Testis (tissue), 3 donors: Measurements from ENCODE around the gene CACNA1C. TPM values are rescaled to one million over a fixed set of nuclear protein-coding genes. Genes with fewer than 3 reads are reported as not detected.

Experiments used
- DNase-seq: peaks from one replicate; pipeline ENCODE4 v3.0.0-alpha.2; 2019
- H3K27ac ChIP-seq, 2 donors: fragments of 200-600 bp; sonication (generic); one replicate each; pipeline ENCODE4 v1.5.1; 2019
- H3K27me3 ChIP-seq: fragments of 200-600 bp; sonication (generic); one replicate; pipeline ENCODE4 v1.5.1; 2019
- H3K36me3 ChIP-seq: fragments of 200-600 bp; sonication (generic); one replicate; pipeline ENCODE4 v1.5.1; 2017; ENCODE audit warnings: low read depth; ENCODE audit errors: missing control alignments
- H3K4me1 ChIP-seq: fragments of 200-600 bp; sonication (generic); one replicate; pipeline ENCODE4 v1.5.1; 2019
- H3K4me3 ChIP-seq, 2 donors: fragments of 200-600 bp; sonication (generic); one replicate each; pipeline ENCODE4 v1.5.1; 2017 to 2019
- H3K9me3 ChIP-seq: fragments of 200-600 bp; sonication (generic); one replicate; pipeline ENCODE4 v1.5.1; 2017
- POLR2A ChIP-seq: fragments of 450-650 bp; IDR thresholded peaks from one replicate; pipeline ENCODE4 v1.6.1; 2017; ENCODE audit warnings: antibody characterized with exemption, mild to moderate bottlenecking, moderate library complexity
- WGBS, 2 donors: methylation state at CpG; one replicate each; pipeline ENCODE4 v1.1.5; 2018; 5-methylcytosine and 5-hydroxymethylcytosine counted together
- intact Hi-C: fragments of 100-400 bp; cut with DNase I; formaldehyde crosslinking; loops from one replicate; pipeline ENCODE4 v1.15.1; 2023; ENCODE audit warnings: low total_unique reads
- polyA plus RNA-seq: library from polyadenylated mRNA; stranded (reverse); fragments of 350-450 nt; fragmentation: Illumina TruSeq; extraction: RNeasy Lipid Tissue Mini Kit (QIAGEN cat#74804); gene quantifications from one replicate; pipeline ENCODE4 v1.2.3, GENCODE V29; 2014; ENCODE audit warnings: low read depth, low replicate concordance; ENCODE audit not compliant: insufficient read depth
- total RNA-seq, 2 donors: library from RNA; depleted of rRNA; stranded (reverse); fragments of >200 nt; gene quantifications; one replicate each; pipeline ENCODE4 v1.2.3, GENCODE V29; 2016
- TF ChIP-seq, protein P1 (sequence below), 3 experiments: fragments of 450-650 bp in 2 of 3; fragments of 200-600 bp in 1 of 3; sonication (generic) in 1 of 3; IDR thresholded peaks; one replicate each; pipeline ENCODE4 v1.5.1; 2016 to 2019; ENCODE audit warnings: antibody characterized with exemption in 3 of 3, mild to moderate bottlenecking in 2 of 3, moderate library complexity in 1 of 3

The CACNA1C gene
- total and polyA plus RNA-seq, 3 donors from 2014 or later: 20.3 to 36.8 (median 32.0) TPM

DNA sequence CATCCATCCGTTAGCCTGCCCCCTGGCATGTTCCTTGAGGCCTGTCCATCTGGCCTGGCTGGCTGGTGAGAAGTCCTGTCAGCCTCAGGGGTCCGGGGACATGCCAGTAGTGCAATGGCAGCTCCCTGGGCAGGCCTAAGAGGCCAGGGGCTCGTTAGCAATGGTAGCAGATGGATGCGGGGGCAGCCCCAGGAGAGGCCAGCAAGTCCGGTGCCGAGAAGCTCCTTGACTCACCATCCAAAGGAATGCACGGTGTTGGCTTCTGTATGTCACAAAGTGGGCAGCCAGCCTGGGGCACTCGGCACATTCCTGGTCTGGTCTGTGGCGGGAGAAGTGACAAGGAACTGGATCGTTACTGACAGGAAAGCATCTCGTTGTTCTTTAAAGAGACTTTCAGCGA, 319.9 kb downstream of the CACNA1C start:
- Histone ChIP-seq H3K4me1 (no peaks in the 10 kb centered on the region), H3K27ac (no peak overlapping the region), H3K4me3 (no peak overlapping the region), H3K27me3 (no peaks in the 10 kb centered on the region), H3K9me3 (no peaks in the 10 kb centered on the region), H3K36me3 (no peaks in the 10 kb centered on the region)
- intact Hi-C loops: no loop called here
- TF ChIP-seq, protein P1, sequence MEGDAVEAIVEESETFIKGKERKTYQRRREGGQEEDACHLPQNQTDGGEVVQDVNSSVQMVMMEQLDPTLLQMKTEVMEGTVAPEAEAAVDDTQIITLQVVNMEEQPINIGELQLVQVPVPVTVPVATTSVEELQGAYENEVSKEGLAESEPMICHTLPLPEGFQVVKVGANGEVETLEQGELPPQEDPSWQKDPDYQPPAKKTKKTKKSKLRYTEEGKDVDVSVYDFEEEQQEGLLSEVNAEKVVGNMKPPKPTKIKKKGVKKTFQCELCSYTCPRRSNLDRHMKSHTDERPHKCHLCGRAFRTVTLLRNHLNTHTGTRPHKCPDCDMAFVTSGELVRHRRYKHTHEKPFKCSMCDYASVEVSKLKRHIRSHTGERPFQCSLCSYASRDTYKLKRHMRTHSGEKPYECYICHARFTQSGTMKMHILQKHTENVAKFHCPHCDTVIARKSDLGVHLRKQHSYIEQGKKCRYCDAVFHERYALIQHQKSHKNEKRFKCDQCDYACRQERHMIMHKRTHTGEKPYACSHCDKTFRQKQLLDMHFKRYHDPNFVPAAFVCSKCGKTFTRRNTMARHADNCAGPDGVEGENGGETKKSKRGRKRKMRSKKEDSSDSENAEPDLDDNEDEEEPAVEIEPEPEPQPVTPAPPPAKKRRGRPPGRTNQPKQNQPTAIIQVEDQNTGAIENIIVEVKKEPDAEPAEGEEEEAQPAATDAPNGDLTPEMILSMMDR (IDR thresholded peaks at IDR 0.05): no peak
- no peak for TF ChIP-seq POLR2A
- no peak for DNase-seq
- 90 to 94% methylated on average over 10 to 12 of the region's 12 CpGs for WGBS, 2 donors

DNA sequence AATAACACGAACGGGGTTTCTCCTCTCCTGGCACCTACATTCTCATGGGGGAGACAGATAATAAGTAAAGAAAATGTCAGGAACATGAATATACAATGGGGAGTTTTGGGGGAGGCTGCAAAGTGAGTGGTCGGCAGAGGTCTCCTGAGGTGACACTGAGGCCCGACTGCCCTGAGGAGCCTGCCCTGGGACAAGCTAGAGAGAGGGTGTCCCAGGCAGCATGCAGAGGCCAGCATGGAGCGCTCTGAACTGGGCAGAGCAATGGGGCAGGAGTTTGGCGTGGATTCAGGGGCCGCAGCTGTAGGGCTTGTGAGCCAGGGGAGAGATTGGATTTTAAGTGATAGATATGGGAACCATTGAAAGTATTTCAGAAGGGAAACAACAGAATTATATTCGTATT, 320.5 kb downstream of the CACNA1C start:
- Histone ChIP-seq H3K36me3 (no peaks in the 10 kb centered on the region), H3K27me3 (no peaks in the 10 kb centered on the region), H3K27ac (no peak overlapping the region), H3K9me3 (no peaks in the 10 kb centered on the region), H3K4me1 (no peaks in the 10 kb centered on the region), H3K4me3 (no peak overlapping the region)
- DNase-seq: no peak
- TF ChIP-seq, protein P1 (IDR thresholded peaks at IDR 0.05): no peak
- no peak for TF ChIP-seq POLR2A
- 90 to 91% methylated on average over 8 of the region's 8 CpGs for WGBS, 2 donors
- intact Hi-C loops: no loop called here

DNA sequence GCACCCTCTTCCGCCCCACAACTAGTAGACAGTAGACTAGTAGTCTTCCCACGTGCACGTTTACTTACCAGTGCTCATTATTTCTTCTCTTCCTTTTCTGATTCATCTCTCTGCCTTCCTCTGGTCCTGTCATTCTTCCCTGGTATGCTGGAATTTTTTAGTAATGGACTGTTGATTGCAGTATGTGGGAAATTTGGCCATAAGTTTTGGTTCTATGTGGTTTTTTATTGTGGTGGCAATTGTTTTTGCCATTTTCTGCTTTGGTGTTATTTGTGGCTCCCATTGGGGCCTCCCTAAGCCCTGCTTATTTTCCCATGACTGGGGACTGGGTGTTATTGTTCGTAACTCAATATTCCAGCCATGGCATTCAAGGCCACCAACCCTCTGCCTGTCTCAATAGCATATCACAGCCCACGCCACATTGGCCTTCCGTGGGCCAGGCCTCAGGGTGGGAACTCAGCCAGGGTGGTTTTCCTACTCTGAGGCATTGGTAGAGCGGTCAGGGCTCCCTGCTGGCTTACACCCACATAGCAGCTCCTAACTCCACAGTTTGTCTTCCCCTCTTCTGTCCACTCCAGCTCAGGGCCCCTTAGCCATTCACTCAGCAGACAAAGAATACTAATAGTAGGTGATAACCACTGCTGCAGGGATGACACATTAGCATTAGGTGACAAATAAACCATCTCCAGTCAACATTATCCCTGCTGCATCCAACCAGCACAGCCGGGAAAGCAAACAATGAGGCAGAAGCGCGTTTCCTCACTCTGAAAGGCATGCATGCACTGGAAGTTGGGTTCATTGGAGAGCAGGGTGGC, 321.5 kb downstream of the CACNA1C start:
- Histone ChIP-seq H3K9me3 (no peaks in the 10 kb centered on the region), H3K27me3 (no peaks in the 10 kb centered on the region), H3K36me3 (no peaks in the 10 kb centered on the region), H3K4me3 (no peak overlapping the region), H3K4me1 (no peaks in the 10 kb centered on the region), H3K27ac (no peak overlapping the region)
- 87 to 95% methylated on average over 10 of the region's 10 CpGs for WGBS, 2 donors
- TF ChIP-seq, protein P1 (IDR thresholded peaks at IDR 0.05): no peak
- TF ChIP-seq POLR2A: no peak
- no peak for DNase-seq
- intact Hi-C loops: no loop called here

DNA sequence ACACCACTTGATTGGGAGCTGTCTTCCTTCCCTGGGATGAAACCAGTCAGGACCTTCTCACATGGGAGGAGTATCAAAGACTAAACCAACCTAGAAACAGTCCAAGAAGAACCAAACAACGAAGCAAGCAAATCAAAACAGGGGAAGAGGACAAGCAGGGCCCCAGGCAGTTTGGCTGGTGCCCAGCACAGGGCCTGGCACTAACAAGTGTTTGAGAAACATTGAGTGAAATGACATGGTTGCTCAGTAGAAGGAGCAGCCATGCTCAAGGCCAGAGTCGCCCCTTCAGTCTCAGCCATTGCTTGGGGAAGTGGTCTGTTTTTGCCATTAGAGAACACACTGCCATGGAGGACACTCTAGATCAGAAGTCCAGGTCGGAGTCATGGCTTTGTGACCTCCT, 323.1 kb downstream of the CACNA1C start:
- 92 to 94% methylated on average over 2 to 3 of the region's 3 CpGs for WGBS, 2 donors
- H3K9me3 ChIP-seq: no peaks in the 10 kb centered on the region
- TF ChIP-seq, protein P1 (IDR thresholded peaks at IDR 0.05): no peak
- TF ChIP-seq POLR2A: no peak
- intact Hi-C loops: no loop called here
- H3K27me3 ChIP-seq: no peaks in the 10 kb centered on the region
- no peaks in the 10 kb centered on the region for H3K36me3 ChIP-seq
- no peaks in the 10 kb centered on the region for H3K4me1 ChIP-seq
- H3K4me3 ChIP-seq: no peak overlapping the region
- H3K27ac ChIP-seq: no peak overlapping the region
- DNase-seq: no peak
